NK-92 (cell line): ENCODE data around the gene ITGA8.
"Not testable (repeated sequence)": the region's sequence is repeated elsewhere in the genome, so short reads cannot be mapped to it uniquely, and the experiment has no call there.

Experiments used
- DNase-seq: peaks from one replicate; lab custom pipeline; 2025; ENCODE audit not compliant: unreplicated experiment; lab: John Stamatoyannopoulos, UW

ITGA8 gene

GRCh38 chr10:15562578-15562977 lies 157.1 kb downstream of the ITGA8 start:
- DNase-seq, result no peak

GRCh38 chr10:15562116-15562515 lies 157.6 kb downstream of the ITGA8 start:
- no peak for DNase-seq

- no peak for DNase-seq
These were observed 161.6 kb downstream of the ITGA8 start for GRCh38 chr10:15558136-15558535.

- not testable (repeated sequence) for DNase-seq
These were observed 162.6 kb downstream of the ITGA8 start for GRCh38 chr10:15557168-15557567.

- no peak for DNase-seq
These were observed 168.8 kb downstream of the ITGA8 start for GRCh38 chr10:15550950-15551349.

- DNase-seq, result no peak
These were observed 171.4 kb downstream of the ITGA8 start for GRCh38 chr10:15548331-15548730.

- no peak for DNase-seq
These were observed 173.1 kb downstream of the ITGA8 start for GRCh38 chr10:15546606-15547005.

- DNase-seq, result no peak
These were observed 173.8 kb downstream of the ITGA8 start for GRCh38 chr10:15545884-15546283.

- DNase-seq, result no peak
These were observed 174.5 kb downstream of the ITGA8 start for GRCh38 chr10:15545266-15545665.

GRCh38 chr10:15543994-15544393 lies 175.7 kb downstream of the ITGA8 start:
- DNase-seq, result no peak

- no peak for DNase-seq
These were observed 176.9 kb downstream of the ITGA8 start for GRCh38 chr10:15542817-15543216.

GRCh38 chr10:15541376-15541775 lies 178.3 kb downstream of the ITGA8 start:
- DNase-seq, result no peak

- DNase-seq, result no peak
These were observed 179.0 kb downstream of the ITGA8 start for GRCh38 chr10:15540727-15541126.

GRCh38 chr10:15539262-15539661 lies 180.5 kb downstream of the ITGA8 start:
- no peak for DNase-seq

GRCh38 chr10:15534928-15535538 lies 184.7 kb downstream of the ITGA8 start:
- DNase-seq, result not testable (repeated sequence)

- DNase-seq, result no peak
These were observed 187.6 kb downstream of the ITGA8 start for GRCh38 chr10:15531927-15532722.

- DNase-seq, result no peak
These were observed 190.9 kb downstream of the ITGA8 start for GRCh38 chr10:15528859-15529239.

GRCh38 chr10:15526754-15527153 lies 193.0 kb downstream of the ITGA8 start:
- DNase-seq, result no peak

GRCh38 chr10:15521328-15521903 lies 198.3 kb downstream of the ITGA8 start:
- no peak for DNase-seq

- DNase-seq, result no peak
These were observed 201.5 kb downstream of the ITGA8 start for GRCh38 chr10:15518250-15518649.

GRCh38 chr10:15516256-15517085 lies 203.3 kb downstream of the ITGA8 start:
- DNase-seq, result no peak
